Chondrocyte (in vitro differentiated cells): ENCODE measurements around the gene KIF17. TPM values are rescaled to one million over a fixed set of nuclear protein-coding genes. Genes with fewer than 3 reads are reported as not detected.

ENCODE experiments used
- DNase-seq: peaks from one replicate; pipeline ENCODE4 v3.0.0; 2021; ENCODE audit warnings: mixed read lengths, low spot score
- H3K27ac Mint-ChIP-seq: one replicate; pipeline ENCODE4 v1.8.0; 2021; ENCODE audit warnings: mild to moderate bottlenecking, moderate library complexity, mixed read lengths; ENCODE audit not compliant: unreplicated experiment
- H3K27me3 Mint-ChIP-seq: 2 replicates; pipeline ENCODE4 v1.8.0; 2021; ENCODE audit warnings: low read depth, mixed read lengths
- H3K36me3 Mint-ChIP-seq: 2 replicates; pipeline ENCODE4 v1.8.0; 2021; ENCODE audit warnings: low read depth, mixed read lengths
- H3K4me1 Mint-ChIP-seq: 2 replicates; pipeline ENCODE4 v1.8.0; 2021; ENCODE audit warnings: low read depth, mild to moderate bottlenecking, mixed read lengths
- H3K4me3 Mint-ChIP-seq: one replicate; pipeline ENCODE4 v1.8.0; 2021; ENCODE audit warnings: mild to moderate bottlenecking, moderate library complexity, mixed read lengths; ENCODE audit not compliant: unreplicated experiment
- H3K9me3 Mint-ChIP-seq: 2 replicates; pipeline ENCODE4 v1.8.0; 2021; ENCODE audit warnings: low read depth, mixed read lengths
- total RNA-seq: library from RNA; stranded (reverse); gene quantifications from 3 replicates; pipeline ENCODE4 v1.2.1, GENCODE V29; 2021
- TF ChIP-seq, protein P1 (sequence below): fragments of 200-600 bp; sonication (generic); IDR thresholded peaks from 2 replicates; pipeline ENCODE4 v1.5.0; 2021; ENCODE audit warnings: antibody characterized with exemption, mild to moderate bottlenecking, moderate library complexity

Gene KIF17
- total RNA-seq, 1 donor from 2014 or later = 0.95 TPM

DNA sequence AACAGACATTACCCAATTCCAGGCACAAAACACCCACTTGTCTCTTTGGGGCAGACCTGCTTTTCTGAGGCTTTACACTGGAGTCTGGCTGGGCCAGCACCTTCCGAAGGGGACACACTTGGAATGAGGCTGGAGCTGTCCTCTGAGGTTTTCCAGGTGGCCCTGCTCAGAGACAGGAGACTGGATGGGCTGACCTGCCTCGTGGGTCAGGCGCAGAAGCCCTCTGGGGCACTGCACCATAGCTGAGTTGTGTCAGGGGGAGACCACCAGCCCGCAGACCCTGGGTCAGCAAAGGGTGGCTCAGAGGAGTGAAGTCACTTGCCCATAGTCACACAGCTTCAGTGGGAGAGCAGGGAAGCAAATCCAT lies 12.9 kb upstream of the KIF17 start:
- Mint-ChIP-seq H3K4me1 (peaks cover 17% of the 10 kb centered on the region), H3K27me3 (peaks cover 4% of the 10 kb centered on the region), H3K4me3 (no peak overlapping the region), H3K9me3 (no peaks in the 10 kb centered on the region), H3K36me3 (no peaks in the 10 kb centered on the region), H3K27ac (peak overlapping the region; percentile 27)
- no peak for DNase-seq
- TF ChIP-seq, protein P1, sequence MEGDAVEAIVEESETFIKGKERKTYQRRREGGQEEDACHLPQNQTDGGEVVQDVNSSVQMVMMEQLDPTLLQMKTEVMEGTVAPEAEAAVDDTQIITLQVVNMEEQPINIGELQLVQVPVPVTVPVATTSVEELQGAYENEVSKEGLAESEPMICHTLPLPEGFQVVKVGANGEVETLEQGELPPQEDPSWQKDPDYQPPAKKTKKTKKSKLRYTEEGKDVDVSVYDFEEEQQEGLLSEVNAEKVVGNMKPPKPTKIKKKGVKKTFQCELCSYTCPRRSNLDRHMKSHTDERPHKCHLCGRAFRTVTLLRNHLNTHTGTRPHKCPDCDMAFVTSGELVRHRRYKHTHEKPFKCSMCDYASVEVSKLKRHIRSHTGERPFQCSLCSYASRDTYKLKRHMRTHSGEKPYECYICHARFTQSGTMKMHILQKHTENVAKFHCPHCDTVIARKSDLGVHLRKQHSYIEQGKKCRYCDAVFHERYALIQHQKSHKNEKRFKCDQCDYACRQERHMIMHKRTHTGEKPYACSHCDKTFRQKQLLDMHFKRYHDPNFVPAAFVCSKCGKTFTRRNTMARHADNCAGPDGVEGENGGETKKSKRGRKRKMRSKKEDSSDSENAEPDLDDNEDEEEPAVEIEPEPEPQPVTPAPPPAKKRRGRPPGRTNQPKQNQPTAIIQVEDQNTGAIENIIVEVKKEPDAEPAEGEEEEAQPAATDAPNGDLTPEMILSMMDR = no peak

DNA sequence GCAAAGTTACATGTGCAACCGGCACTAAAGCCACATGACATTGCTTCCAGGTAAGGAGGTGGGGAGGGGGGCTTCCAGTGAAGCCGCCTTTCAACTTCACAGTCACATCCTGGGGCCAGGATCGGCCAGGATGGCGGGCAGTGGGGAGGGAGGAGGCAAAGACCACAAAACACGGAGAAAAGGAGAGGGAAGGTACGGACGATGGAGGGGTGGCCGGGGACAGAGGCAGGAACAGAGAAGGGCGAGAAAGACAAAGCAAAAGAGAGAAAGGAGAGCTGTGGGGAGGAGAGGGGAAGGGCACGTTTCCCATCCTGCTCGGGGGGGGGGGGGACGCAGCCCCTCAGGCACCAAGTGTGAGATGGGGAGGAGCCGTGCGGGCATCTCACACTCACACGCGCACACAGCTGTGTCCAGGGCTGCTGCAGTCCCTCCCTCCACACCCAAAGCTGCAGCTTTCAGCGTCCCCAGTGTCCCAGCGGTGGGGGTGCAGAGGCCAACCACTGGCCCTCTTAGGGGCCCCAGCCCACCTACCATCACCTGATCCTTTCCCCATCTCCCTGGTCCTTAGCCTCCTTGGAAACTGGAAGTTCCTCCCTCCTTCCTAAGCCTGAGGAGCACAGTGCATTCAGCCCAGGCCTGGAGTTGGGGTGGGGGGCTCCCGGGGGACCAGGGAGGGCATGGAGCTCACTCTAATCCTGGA lies 12.3 kb upstream of the KIF17 start:
- TF ChIP-seq, protein P1 = no peak
- Mint-ChIP-seq H3K27me3 (peaks cover 4% of the 10 kb centered on the region), H3K27ac (no peak overlapping the region), H3K9me3 (no peaks in the 10 kb centered on the region), H3K4me1 (peaks cover 17% of the 10 kb centered on the region), H3K36me3 (no peaks in the 10 kb centered on the region), H3K4me3 (no peak overlapping the region)
- peak; percentile 50 for DNase-seq

GRCh38 chr1:20729155-20729931 lies 11.5 kb upstream of the KIF17 start:
- Mint-ChIP-seq H3K9me3 (no peaks in the 10 kb centered on the region), H3K27me3 (peaks cover 4% of the 10 kb centered on the region), H3K36me3 (no peaks in the 10 kb centered on the region), H3K4me3 (no peak overlapping the region), H3K27ac (no peak overlapping the region), H3K4me1 (peaks cover 17% of the 10 kb centered on the region)
- DNase-seq = peak; percentile 79
- TF ChIP-seq, protein P1 = no peak

DNA sequence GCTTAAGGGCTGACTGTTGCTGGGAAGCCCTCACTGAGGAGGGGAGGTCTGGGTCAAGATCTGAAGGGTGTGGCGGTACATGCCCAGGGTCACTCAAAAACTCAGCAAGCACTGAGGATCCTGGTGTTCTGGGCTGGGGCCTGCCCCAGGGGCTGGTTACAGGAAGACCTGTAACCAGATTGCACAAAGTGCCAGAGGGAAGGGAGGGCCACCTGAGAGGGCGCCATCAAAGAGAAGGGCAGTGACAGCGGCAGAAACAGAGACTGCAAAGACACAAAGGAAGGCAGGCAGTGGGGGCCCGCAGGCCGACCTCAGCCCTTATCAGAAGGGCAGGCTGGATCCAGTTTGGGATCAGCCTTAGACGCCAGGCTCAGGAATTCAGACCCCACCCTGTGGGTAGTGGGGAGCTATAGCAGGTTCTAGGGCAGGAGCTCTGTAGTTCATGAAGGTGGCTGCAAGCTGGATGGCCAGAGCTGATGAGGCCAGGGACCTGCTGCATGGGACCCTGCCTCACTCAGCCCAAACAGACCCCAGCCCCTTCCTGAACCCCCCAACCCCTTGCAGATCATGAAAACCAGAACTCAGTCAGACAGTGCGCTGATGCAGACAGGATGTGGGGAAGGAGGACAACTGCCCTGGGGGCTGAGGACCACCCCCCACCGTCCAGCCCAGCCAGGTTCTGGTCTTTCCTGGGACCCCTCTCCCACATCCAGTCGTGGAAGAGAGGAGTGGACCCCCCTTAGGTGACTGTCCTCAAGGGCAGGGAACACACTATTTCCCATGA lies 10.8 kb upstream of the KIF17 start:
- no peaks in the 10 kb centered on the region for H3K9me3 Mint-ChIP-seq
- TF ChIP-seq, protein P1 = no peak
- no peak overlapping the region for H3K4me3 Mint-ChIP-seq
- peaks cover 4% of the 10 kb centered on the region for H3K27me3 Mint-ChIP-seq
- no peak overlapping the region for H3K27ac Mint-ChIP-seq
- H3K36me3 Mint-ChIP-seq = no peaks in the 10 kb centered on the region
- peak; percentile 46 for DNase-seq
- peaks cover 16% of the 10 kb centered on the region for H3K4me1 Mint-ChIP-seq

DNA sequence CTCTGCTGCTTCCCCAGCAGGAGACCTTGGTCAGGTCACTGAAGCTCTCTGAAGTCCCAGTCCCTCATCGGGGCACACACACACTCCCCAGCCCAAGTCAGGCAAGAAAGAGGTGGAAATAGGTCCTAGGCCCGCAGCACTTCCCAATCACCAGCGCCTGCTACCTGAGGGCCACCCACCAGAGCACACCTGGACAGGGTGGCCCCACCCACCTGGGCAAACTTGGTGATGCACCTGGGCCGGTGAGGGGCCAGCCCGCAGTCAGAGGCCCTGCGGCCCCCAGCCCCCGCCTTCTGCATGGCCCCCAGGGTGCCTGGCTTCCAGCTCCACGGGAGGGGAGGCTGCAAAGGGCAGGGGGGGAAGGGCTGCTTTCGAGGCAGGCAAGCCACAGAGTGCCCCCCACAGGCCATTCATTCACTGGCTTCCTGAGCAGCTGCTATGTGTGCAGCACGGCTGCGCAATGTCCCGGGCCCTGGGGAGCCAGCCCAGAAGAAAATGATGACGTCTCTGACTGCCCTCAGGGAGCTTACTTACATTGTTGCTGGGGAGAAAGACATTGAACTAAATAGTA lies 10.0 kb upstream of the KIF17 start:
- TF ChIP-seq, protein P1 = peak; percentile 48
- Mint-ChIP-seq H3K9me3 (no peaks in the 10 kb centered on the region), H3K27ac (no peak overlapping the region), H3K4me1 (peaks cover 9% of the 10 kb centered on the region), H3K4me3 (no peak overlapping the region), H3K27me3 (peaks cover 4% of the 10 kb centered on the region), H3K36me3 (no peaks in the 10 kb centered on the region)
- DNase-seq = peak; percentile 65
